ENCODE data around the gene STARD9. TPM values are rescaled to one million over a fixed set of nuclear protein-coding genes. Genes with fewer than 3 reads are reported as not detected.
"Not testable (repeated sequence)": the region's sequence is repeated elsewhere in the genome, so short reads cannot be mapped to it uniquely, and the experiment has no call there.

Gene STARD9
- total RNA-seq: 10 to 100 TPM; 14.0 to 16.1 TPM

DNA sequence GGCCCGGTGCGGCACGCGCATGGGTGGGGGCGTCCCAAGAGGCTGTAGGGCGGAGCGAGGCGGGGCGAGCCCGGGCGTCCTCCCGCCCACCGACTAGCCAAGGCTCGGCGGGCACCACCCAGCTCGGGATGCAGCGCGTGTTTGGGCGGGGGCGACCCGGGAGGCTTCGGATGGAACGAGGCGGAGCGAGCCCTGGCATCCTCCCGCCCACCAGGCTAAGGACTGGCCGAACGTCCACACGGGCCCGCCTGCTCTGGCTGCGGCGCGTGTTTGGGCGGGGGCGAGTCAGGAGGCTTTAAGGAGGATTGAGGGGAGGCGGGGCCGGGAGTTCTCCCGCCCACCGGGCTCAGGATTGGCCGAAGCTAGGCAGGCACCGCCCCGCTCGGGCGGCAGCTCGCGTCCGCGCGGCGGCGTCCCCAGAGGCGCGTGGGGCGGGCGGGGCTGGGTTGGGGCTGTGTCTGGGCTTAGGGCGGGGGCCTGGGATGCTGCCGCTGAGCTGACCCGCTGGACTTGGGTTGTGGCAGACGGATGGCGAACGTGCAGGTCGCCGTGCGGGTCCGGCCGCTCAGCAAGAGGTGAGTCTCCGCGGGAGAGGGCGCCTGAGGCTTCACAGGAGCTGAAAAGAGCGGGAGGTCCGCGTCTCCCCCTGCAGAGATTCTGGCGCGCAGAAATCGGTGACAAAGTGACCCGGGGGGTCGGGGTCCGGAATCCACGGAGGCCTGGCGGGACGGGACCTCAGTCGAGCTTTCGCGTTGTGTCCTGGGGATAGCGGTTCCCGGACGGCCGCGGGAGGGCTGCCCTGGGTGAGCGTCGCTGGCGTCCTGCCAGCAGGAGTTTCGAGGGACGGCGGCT, at the start of gene STARD9:
STARD9 (plus strand) TSS at position 419 of the 852 bp plus-strand sequence; CDS start at position 529, 110 bp downstream.
- POLR2A ChIA-PET: interaction anchor here (0.5 to 2.9 kb wide), 13 partner anchors 15 to 603 kb away, joined by 3 to 22 read pairs (median 4); partner anchors contain the start of genes EHD4, GANC, HAUS2 and LRRC57
- peak within 1 kb of the TSS; percentile 92 for H3K4me3 Mint-ChIP-seq

DNA sequence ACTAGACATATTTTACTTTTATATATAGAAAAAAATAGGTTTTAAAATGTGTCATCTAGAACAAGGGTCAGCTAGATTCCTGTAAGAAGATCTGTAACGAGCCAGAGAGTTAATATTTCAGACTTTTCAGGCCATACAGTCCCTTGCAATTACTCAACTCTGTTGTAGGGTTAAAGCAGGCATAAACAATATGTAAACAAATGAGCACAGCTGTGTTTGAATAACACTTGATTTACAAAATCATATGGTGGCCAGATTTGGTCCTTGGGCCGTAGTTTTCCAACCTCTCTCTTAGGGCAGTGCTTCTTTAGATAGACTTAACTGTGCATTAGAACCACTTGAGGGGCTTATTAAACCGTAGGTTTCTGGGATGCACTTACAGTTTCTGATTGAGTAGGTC, 46.4 kb upstream of the STARD9 start:
- no peak for ATAC-seq (ENCODE audit: low read depth)
- Mint-ChIP-seq H3K4me1 (no peaks in the 10 kb centered on the region), H3K4me3 (no peak overlapping the region), H3K9me3 (no peaks in the 10 kb centered on the region), H3K36me3 (peaks cover 15% of the 10 kb centered on the region), H3K27me3 (no peaks in the 10 kb centered on the region), H3K27ac (no peak overlapping the region)
- no peak for DNase-seq
- POLR2A ChIA-PET: no interaction called here

More for the DNA sequence above, at the start of gene STARD9:
- DNase-seq (peak; percentile 97), ATAC-seq (ENCODE audit: low read depth) (peak; percentile 92)
- Mint-ChIP-seq H3K36me3 (peaks cover 9% of the 10 kb centered on the region), H3K27ac (peak within 1 kb of the TSS; percentile 88), H3K4me1 (peaks cover 29% of the 10 kb centered on the region), H3K27me3 (peaks cover 7% of the 10 kb centered on the region), H3K9me3 (no peaks in the 10 kb centered on the region)

DNA sequence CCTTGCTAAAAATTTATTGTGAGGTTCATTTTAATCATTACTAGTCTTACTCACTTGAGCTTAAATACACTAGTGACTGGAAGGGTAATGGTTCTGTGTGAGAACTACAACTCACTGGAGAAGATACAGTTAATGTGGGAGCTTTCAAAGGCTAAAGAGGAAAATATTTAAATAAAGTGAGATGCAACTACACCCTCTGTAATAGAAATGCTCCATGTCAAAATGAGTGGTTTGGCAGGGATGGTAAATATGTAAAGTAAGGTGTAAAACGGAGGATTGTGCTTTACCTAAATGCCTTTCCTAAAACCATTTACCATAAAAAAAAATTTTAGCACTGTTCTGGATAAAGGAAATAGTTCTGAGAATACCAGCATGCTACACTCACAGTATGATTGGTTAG, 42.2 kb upstream of the STARD9 start:
- POLR2A ChIA-PET: no interaction called here
- Mint-ChIP-seq H3K27me3 (no peaks in the 10 kb centered on the region), H3K9me3 (no peaks in the 10 kb centered on the region), H3K4me1 (no peaks in the 10 kb centered on the region), H3K4me3 (no peak overlapping the region), H3K27ac (no peak overlapping the region), H3K36me3 (peaks cover 22% of the 10 kb centered on the region)
- DNase-seq (no peak), ATAC-seq (ENCODE audit: low read depth) (no peak)

DNA sequence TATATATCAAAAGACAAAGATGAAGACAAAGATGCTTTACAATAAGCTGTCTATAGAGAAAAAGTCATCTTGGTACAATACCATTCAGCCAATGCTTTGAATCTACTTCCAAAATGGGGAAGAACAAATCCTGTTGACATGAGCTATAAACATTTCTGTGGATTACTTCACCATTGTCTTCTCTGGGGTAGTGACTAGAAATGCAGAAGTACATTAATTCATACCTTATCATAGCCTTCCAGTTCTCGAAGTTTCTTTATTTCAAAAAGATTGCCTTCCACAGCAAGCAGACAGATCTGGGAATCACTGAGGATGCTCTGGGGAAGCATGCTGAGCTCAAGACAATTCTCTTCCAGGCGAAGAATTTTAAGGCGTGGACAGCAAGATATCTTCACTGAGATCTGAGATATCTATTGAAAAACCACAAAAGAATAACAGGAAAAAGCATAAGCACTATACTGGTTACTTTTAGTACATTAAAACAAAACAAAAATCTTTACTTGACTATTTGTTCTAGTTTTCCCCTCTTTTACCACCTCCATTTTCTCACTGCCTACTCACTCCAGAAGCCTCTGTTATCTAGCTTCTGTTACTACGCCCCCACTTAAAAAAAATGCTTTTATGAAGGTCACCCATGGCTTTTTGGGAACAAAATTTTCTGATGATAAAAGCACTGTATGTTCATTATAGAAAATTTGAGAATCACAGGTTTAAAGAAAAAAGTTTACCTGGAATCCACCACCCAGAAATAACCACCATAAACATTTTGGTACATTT, 30.4 kb upstream of the STARD9 start:
- peaks cover 20% of the 10 kb centered on the region for H3K36me3 Mint-ChIP-seq
- POLR2A ChIA-PET: no interaction called here
- H3K27ac Mint-ChIP-seq: no peak overlapping the region

DNA sequence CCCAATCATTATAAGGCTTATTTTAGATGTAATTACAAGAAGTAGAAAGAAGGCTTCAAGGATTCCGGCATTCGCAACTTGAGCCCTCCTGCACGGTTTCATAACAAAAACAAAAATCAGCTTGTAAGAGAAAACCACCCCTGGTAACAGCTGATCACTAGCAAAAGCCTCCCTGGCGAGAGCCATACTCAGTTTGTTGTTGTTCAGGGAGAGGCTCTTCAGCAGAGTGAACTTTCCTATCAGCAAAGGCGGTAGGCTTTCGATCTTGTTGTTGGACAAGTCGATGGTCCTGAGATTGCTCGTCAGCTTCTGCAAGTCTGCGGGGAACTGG, 27.5 kb upstream of the STARD9 start:
- ATAC-seq (ENCODE audit: low read depth) (no peak), DNase-seq (no peak)
- Mint-ChIP-seq H3K27ac (peak overlapping the region; percentile 99), H3K36me3 (peaks cover 17% of the 10 kb centered on the region), H3K27me3 (no peaks in the 10 kb centered on the region), H3K9me3 (no peaks in the 10 kb centered on the region), H3K4me3 (peak overlapping the region; percentile 98), H3K4me1 (peaks cover 37% of the 10 kb centered on the region)
- POLR2A ChIA-PET: interaction anchor here (0.6 to 2.5 kb wide), 11 partner anchors 11 to 340 kb away, joined by 3 to 16 read pairs (median 4); partner anchors contain the start of genes STARD9, VPS39 and ZNF106

More for the DNA sequence above, 30.4 kb upstream of the STARD9 start:
- Mint-ChIP-seq H3K9me3 (no peaks in the 10 kb centered on the region), H3K4me3 (no peak overlapping the region), H3K4me1 (peaks cover 26% of the 10 kb centered on the region), H3K27me3 (no peaks in the 10 kb centered on the region)
- DNase-seq (no peak), ATAC-seq (ENCODE audit: low read depth) (no peak)

DNA sequence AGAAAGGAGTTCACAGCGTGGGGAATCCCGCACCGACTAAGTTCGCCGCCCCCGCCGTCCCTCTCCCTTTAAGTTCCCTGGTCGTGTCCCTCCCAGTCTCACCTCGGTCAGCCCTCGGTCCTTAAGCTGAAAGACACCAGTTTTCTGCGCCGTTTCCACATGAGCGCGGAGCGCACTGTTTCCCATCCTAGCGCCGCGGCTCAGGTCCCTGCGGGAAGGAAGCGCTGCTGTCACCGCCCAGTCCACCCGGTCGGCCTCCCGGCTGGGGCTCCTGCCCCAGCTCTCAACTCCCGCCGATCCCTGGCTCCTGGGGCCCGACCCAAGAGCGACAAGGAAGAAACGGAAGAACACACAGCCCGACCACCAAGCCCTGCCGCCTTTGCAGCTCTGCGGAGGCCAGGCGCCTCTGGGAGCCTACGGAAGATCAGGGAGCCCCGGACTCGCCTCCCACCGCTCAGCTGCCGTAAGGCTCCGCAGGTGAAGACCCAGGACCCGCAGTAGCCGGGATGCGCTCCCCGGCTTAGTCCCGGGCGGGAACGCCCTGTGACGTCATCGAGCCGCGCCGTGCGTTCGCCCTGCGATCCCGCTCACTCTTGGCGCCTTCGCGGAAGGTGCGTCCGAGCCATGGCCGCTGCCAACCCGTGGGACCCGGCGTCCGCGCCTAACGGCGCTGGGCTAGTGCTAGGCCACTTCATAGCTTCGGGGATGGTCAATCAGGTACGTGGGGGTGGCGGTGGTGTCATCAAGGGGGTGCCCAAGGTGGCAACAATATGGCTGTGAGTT, 27.0 kb upstream of the STARD9 start, which contains the start of the genes HAUS2 and LRRC57:
HAUS2 (plus strand) TSS at position 590 of the 783 bp plus-strand sequence; CDS start at position 625, 35 bp downstream.
LRRC57 (minus strand) TSS at position 545 of the 783 bp plus-strand sequence; CDS start at position 186, 359 bp downstream.
- Mint-ChIP-seq H3K27me3 (no peaks in the 10 kb centered on the region), H3K9me3 (no peaks in the 10 kb centered on the region), H3K36me3 (peaks cover 18% of the 10 kb centered on the region), H3K4me3 (peak within 1 kb of the TSS; percentile 98), H3K27ac (peak within 1 kb of the TSS; percentile 99), H3K4me1 (peaks cover 38% of the 10 kb centered on the region)
- DNase-seq (peak; percentile 93), ATAC-seq (ENCODE audit: low read depth) (peak; percentile 91)
- POLR2A ChIA-PET: interaction anchor here (0.6 to 2.5 kb wide), 14 partner anchors 11 to 340 kb away, joined by 3 to 16 read pairs (median 4); partner anchors contain the start of genes STARD9, TMEM87A, VPS39 and ZNF106

DNA sequence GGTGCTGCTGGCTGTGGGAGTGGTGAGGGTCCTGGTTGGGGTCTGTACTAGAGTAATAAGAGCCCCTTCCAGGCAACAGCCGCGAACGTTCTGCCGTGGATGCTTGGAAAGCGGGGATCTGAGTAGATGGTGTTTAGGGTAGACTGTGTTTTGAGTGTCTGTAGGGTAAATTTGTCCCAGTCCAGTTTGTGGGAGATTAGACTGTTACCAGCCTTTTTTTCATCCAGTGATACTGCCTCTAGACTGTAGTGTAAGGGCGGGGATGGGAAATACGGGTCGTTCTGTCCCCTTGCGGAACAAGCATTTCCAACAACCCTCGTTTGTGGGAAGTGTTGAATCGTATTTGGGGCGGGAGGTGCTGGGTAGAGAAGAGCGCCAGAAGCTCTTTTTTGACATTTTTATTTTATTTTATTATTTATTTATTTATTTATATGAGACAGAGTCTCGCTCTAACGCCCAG, 26.3 kb upstream of the STARD9 start:
- Mint-ChIP-seq H3K4me1 (peaks cover 43% of the 10 kb centered on the region), H3K4me3 (peak overlapping the region; percentile 98), H3K36me3 (peaks cover 19% of the 10 kb centered on the region), H3K27me3 (no peaks in the 10 kb centered on the region), H3K9me3 (no peaks in the 10 kb centered on the region), H3K27ac (peak overlapping the region; percentile 99)
- ATAC-seq (ENCODE audit: low read depth): peak; percentile 28
- no peak for DNase-seq
- POLR2A ChIA-PET: interaction anchor here (1.0 to 2.5 kb wide), 8 partner anchors 15 to 276 kb away, joined by 3 to 16 read pairs (median 4); partner anchors contain the start of genes STARD9, TMEM87A and ZNF106

DNA sequence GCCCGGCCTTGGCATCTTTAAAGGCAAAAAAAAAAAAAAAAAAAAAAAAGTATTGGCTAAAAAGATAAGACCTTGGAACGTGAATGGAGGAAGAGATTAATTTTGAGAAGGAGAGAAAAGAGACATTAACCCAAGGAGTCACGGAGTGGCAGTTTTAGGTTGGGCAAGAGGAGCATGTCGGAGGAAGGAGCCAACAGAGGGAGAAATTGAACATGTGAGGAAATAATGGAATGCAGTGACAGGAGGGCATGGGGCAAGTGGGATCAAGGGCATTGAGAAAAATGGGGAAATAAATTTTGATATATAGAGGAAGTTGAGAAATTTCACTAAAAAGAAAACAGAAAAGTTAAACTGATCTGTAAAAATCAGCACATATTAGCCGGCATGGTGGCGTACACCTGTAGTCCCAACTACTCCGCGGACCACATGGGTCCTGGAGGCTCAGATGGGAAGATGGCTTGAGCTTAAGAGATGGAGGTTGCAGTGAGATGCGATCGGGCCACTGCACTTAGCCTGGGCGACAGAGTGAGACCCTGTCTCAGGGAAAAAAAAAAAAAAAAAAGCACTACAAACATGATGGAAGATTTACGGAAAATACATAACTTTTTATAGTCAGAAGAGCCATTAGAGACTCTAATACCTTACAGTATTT, 25.5 kb upstream of the STARD9 start:
- peaks cover 45% of the 10 kb centered on the region for H3K4me1 Mint-ChIP-seq
- ATAC-seq (ENCODE audit: low read depth) (no peak), DNase-seq (no peak)
- H3K9me3 Mint-ChIP-seq: no peaks in the 10 kb centered on the region
- H3K27ac Mint-ChIP-seq: peak overlapping the region; percentile 62
- H3K36me3 Mint-ChIP-seq: peaks cover 20% of the 10 kb centered on the region
- peak overlapping the region; percentile 98 for H3K4me3 Mint-ChIP-seq
- POLR2A ChIA-PET: interaction anchor here (1.0 to 2.5 kb wide), 6 partner anchors 14 to 276 kb away, joined by 3 to 13 read pairs (median 3); partner anchors contain the start of genes STARD9 and TMEM87A
- no peaks in the 10 kb centered on the region for H3K27me3 Mint-ChIP-seq

DNA sequence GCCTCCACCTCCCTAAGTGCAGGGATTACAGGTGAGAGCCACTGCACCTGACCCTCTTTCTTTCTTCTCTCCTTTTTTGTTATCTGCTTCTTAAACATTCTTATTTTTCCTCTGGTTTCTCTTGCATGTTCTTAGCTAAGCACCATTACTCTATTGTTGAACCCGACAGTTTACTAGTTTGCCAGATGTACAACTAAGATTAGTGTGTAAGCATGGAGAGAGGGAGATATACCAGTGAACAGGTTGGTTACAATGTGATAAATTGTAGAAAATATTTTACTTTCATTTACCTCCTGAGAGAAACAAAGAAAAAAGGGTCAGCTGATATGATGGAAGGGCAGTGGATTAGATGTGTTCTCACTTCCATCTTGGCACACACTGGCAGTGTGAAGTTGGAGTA, 21.9 kb upstream of the STARD9 start:
- peaks cover 17% of the 10 kb centered on the region for H3K36me3 Mint-ChIP-seq
- POLR2A ChIA-PET: no interaction called here
- peak overlapping the region; percentile 43 for H3K27ac Mint-ChIP-seq
- H3K4me1 Mint-ChIP-seq: peaks cover 27% of the 10 kb centered on the region
- no peak for DNase-seq
- no peaks in the 10 kb centered on the region for H3K9me3 Mint-ChIP-seq
- no peak overlapping the region for H3K4me3 Mint-ChIP-seq
- ATAC-seq (ENCODE audit: low read depth): no peak
- H3K27me3 Mint-ChIP-seq: no peaks in the 10 kb centered on the region

DNA sequence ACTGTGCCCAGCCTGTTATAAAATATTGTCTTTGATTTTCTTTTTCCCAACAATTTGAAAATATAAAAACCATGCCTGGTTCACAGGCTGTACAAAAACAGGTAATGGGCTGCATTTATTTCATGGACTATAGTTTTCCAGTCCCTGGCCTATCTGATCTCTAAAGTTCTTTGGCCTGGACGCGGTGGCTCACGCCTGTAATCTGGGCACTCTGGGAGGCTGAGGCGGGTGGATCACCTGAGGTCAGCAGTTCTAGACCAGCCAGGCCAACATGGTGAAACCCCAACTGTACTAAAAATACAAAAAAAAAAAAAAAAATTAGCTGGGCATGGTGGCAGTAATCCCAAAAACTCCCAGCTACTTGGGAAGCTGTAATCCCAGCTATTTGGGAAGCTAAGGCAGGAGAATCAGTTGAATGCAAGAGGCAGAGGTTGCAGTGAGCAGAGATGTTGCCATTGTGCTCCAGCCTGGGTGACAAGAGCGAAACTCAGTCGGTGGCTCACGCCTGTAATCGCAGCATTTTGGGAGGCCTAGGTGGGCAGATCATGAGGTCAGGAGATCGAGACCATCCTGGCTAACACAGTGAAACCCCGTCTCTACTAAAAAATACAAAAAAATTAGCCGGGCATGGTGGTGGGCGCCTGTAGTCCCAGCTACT, 18.7 kb upstream of the STARD9 start:
- H3K4me3 Mint-ChIP-seq; H3K9me3 Mint-ChIP-seq; ATAC-seq (ENCODE audit: low read depth); H3K27me3 Mint-ChIP-seq; DNase-seq; H3K27ac Mint-ChIP-seq: not testable (repeated sequence)
- Mint-ChIP-seq H3K4me1 (peaks cover 16% of the 10 kb centered on the region), H3K36me3 (peaks cover 18% of the 10 kb centered on the region)
- POLR2A ChIA-PET: interaction anchor here (0.6 kb wide), 1 partner anchor 1604 kb away, joined by 3 read pairs; the partner anchor contains the start of gene CHAC1

DNA sequence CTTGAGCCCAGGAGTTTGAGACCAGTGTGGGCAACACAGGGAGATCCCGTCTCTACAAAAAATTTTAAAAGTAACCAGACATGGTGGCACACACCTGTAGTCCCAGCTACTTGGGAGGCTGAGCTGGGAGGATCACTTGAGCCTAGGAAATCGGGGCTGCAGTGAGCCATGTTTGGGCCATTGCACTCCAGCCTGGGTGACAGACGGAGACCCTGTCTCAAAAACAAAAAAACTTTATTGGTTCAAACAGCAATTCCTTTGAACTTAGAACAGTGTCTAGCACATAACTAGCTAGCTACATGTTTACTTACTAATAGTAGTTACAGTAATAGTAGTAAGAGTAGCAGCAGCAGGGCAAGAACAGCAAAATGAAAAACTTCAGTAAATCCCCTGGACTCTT, 16.7 kb upstream of the STARD9 start:
- ATAC-seq (ENCODE audit: low read depth): no peak
- Mint-ChIP-seq H3K9me3 (no peaks in the 10 kb centered on the region), H3K36me3 (peaks cover 15% of the 10 kb centered on the region), H3K4me3 (no peak overlapping the region), H3K27ac (no peak overlapping the region), H3K27me3 (no peaks in the 10 kb centered on the region), H3K4me1 (peaks cover 8% of the 10 kb centered on the region)
- POLR2A ChIA-PET: interaction anchor here (1.0 kb wide), 1 partner anchor 11 kb away, joined by 3 read pairs; the partner anchor contains the start of genes HAUS2 and LRRC57
- no peak for DNase-seq

Measured in activated naive CD8-positive, alpha-beta T cell treated with anti-CD3 and anti-CD28 coated beads, Interleukin-2, amount 10 ng/mL, durations not matched to agents 7 days and 5 days (primary cell).